ENCODE results near the gene NBEAL1.
"Not testable (repeated sequence)": the region's sequence is repeated elsewhere in the genome, so short reads cannot be mapped to it uniquely, and the experiment has no call there.

Gene NBEAL1

DNA sequence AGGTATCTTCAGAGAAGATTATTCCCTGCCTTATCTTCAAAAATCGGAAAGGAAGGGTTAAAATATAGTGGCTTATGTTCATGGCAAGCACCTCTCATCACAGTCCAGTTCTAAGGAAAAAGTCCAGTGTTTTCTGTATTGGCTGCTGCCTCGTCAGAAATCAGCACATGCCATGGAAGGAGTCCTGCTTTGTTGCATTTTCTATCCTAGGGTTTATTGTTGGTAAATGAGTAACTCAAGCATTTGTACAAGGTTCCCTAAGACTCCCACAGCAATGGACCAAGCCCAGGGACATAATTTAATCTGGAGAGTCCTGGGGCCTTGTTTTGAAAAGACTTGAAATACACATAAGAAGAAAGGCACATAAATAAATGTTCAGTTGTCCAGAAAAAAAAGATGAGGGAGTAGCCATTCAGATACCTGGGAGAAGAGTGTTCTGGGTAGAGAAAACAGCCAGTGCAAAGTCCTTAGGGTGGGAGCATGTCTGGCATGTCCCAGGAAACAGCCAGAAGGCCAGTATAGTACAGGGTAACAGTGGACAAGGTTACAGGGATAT, 26.4 kb downstream of the NBEAL1 start:
- DNase-seq: no peak

DNA sequence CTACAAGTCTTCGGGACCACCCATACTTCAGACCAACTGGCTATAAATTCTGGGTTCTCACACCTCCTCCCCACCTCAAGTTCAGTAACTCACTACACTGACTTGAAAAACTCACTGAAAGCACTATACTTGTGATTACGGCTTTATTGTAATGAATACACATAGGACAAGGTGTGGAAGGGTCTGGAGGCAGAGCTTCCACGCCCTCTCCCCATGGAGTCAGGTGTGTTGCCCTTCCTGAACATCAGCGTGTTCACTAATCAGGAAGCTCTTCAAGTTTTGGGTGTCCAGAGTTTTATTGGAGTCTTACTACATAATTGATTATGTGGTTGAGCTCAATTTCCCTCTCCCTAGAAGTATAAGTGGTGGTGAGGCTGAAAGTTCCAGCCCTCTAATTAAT, 27.5 kb downstream of the NBEAL1 start:
- DNase-seq: no peak

DNA sequence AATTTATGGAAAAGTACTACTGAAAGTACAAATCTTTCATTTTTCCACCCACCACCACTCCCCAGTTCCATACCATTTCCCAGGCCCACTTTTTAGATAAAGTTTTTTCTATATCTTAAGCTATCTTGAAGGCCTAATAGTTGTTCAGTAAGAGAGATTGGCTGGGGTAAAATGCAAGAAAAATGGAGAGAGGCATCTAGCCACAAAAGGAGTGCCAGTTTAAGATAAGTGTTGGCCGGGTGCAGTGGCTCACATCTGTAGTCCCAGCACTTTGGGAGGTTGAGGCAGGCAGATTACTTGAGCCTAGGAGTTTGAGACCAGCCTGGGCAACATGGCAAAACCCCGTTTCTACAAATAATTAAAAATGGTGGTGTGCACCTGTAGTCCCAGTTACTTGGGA, 28.6 kb downstream of the NBEAL1 start:
- no peak for DNase-seq

GRCh38 chr2:203045867-203046266, 31.2 kb downstream of the NBEAL1 start:
- DNase-seq: no peak

GRCh38 chr2:203052539-203052938, 37.9 kb downstream of the NBEAL1 start:
- DNase-seq: no peak

- no peak for DNase-seq
Observed at GRCh38 chr2:203059567-203060240, 45.0 kb downstream of the NBEAL1 start.

DNA sequence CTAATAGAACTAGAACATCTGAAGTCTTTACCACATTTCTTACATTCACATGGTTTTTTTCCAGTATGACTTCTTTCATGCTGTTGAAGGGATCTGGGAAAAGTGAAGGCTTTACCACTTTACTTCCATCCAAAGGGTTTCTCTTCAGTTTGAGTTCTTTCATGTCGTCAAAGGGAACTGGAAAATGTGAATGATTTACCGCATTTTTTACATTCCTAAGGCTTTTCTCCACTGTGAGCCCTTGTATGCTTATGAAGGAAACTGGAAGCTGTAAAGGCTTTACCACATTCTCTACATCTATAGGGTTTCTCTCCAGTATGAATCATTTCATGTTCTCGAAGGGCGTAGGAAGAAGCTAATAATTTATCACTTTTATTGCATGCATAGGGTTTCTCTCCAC, 46.7 kb downstream of the NBEAL1 start:
- DNase-seq: peak; percentile 97

- peak; percentile 17 for DNase-seq
Observed at GRCh38 chr2:203062126-203062525, 47.5 kb downstream of the NBEAL1 start.

DNA sequence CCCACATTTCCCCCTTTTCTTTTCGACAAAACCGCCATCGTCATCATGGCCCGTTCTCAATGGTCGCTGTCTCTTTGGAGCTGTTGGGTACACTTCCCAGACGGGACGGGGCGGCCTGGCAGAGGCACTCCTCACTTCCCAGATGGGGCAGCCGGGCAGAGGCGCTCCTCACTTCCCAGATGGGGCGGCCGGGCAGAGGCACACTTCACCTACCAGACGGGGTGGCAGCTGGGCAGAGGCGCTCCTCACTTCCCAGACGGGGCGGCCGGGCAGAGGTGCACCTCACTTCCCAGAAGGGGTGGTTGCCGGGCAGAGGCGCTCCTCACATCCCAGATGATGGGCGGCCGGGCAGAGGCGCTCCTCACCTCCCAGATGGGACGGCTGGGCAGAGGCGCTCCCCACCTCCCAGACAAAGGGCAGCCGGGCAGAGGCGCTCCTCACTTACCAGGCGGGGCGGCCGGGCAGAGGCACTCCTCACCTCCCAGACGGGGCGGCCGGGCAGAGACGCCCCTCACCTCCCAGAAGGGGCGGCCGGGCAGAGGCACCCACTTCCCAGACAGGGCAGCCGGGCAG, 51.9 kb downstream of the NBEAL1 start:
- DNase-seq: not testable (repeated sequence)

GRCh38 chr2:203070701-203071100, 56.0 kb downstream of the NBEAL1 start:
- DNase-seq: no peak

DNA sequence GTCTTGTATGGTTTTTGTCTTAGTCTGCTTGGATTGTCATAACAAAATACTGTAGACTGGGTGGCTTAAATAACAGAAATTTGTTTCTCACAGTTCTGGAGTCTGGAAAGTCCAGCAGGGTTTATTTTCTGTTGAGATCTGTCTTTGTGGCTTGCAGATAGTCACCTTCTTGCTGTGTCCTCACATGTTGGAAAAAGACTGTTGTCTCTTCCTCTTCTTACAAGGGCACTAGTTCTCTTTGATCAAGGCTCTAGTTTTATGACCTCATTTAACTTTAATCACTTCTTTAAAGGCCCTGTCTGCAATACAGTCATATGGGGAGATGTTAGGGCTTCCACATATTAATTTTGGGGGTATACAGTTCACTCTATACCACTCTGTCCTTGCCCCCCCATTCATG, 56.5 kb downstream of the NBEAL1 start:
- no peak for DNase-seq

DNA sequence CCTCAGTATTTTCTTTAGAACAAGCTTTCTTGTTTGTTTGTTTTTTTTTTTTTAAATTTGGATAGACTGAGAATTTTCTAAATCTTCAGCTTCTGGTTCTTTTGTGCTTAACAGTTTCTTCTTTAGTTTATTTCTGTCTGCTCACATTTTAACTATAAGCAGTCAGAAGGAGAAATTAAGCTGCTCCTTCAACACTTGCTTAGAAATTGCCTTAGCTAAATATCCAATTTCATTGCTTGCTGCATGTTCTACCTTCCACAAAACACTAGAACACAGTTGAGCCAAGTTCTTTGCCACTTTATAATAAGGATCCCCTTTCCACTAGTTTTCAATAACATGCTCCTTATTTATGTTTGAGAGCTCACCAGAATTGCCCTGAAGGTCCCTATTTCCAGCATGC, 57.7 kb downstream of the NBEAL1 start:
- no peak for DNase-seq

GRCh38 chr2:203077451-203077850, 62.8 kb downstream of the NBEAL1 start:
- DNase-seq: peak; percentile 53

DNA sequence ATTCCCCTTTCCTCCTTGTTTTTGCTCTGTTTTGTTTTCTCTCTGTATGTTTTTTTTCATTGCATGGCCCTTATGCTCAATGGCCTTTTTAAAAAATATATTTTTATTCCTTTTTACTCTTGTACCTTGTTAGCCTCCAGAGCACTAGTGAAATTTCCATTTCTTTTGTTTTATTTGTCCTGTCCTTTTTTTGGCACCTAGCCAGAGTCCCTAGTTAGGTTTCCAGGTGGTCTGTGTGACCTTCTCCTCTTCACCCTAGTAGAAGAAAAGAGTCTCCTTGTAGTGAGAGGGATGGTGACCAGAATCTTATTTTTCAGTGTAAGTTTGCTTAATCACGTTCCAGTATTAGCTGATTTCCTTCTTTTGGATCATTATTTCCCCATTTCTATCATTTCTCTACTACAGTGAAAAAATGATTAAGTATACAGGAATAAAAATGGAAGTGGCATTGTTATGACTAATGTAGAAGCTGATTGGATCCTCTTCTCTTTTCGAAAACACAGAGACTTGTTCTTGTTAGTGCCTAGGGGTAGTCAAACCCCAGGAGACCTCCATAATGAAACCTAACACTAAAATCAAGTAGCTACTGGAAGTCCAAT, 65.9 kb downstream of the NBEAL1 start:
- DNase-seq: no peak

DNA sequence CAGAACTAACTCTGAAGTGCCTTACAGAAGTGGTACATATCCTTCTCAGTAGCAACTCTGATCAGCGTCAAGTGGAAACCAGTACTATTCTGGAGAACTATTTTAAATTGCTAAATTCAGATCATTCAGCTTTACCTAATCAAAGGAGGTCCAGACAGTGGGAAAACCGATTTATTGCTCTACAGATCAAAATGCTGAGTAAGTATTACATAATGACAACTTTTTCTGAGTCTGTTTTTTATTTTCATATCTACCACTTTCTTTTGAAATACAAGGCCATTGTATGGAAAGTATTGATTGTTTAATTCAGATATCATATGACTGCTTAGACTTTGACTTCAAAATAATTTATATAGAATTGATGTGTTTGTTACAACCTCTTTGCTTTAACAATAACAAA, 68.7 kb downstream of the NBEAL1 start:
- no peak for DNase-seq

DNA sequence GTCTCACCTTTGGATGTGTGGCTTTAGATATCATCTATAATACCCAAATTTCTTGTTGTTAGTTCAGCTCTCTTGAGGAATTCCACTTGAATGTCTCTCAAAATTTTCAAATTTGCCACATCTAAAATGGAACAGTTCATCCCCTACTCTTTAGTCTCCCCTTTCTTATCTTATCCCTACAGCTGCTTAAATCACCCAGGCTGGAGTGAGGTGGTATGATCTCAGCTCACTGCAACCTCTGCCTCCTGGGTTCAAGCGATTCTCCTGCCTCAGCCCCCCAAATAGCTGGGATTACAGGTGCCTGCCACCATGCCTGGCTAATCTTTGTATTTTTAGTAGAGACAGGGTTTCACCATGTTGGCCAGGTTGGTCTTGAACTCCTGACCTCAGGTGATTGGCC, 71.7 kb downstream of the NBEAL1 start:
- not testable (repeated sequence) for DNase-seq

- DNase-seq: not testable (repeated sequence)
Observed at GRCh38 chr2:203090721-203091120, 76.0 kb downstream of the NBEAL1 start.

DNA sequence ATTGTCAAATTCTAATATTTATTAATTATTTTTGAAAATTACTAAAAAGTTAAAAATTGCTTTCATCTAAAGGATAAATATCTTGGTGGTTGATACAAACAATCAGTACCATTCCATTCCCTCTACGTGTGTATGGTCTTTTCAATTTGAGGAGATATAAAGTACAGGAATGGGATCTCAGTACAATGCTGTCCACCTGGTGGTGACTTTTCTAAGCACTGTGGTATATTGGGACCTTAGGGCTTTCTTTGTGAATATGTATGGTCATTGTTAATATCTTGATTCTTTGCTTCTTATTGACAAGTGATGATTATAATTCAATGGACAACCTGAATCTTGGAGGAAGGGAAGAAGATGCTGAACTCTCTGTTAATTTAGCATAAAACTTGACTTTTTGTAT, 83.1 kb downstream of the NBEAL1 start:
- DNase-seq: peak; percentile 6

- peak; percentile 16 for DNase-seq
Observed at GRCh38 chr2:203102357-203102756, 87.7 kb downstream of the NBEAL1 start.

GRCh38 chr2:203104273-203104672, 89.6 kb downstream of the NBEAL1 start:
- no peak for DNase-seq

DNA sequence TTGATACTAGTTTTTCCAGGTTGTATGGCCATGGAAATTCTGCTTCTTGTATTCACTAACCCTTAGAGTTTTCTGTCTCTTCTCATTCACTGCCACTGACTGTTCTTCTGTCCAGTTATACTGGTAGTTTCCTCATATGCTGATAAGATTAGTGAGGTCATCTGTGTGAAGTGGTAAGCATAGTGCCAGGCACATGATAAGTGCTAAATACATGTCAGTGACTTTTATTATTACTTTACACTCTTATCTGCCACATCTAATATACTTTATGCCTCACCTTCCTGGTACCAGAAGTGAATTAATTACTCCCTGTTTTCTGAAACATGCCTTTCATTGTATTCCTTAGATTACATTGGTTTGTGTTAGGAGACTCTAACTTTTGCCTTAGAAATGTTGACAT, 91.3 kb downstream of the NBEAL1 start:
- DNase-seq: no peak

GRCh38 chr2:203110496-203110895, 95.8 kb downstream of the NBEAL1 start:
- not testable (repeated sequence) for DNase-seq

DNA sequence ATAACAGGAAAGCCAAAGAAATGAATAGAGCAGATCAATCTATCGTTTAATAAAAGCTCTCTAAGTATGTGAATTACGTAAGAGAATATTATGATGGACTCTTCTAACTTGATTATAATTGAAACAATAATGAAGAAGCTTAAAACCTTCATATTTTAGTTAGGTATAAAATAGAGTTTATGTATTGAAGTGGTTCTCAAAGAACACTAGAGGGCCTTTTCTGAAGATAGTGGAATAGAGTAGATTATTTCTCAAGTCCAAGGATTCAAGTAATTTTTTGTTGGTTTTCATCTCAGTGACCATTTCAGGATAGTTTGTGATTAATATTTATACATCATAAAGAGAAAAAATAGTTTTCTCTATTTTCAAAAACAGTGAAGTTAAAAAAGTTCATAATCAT, 97.7 kb downstream of the NBEAL1 start:
- no peak for DNase-seq

DNA sequence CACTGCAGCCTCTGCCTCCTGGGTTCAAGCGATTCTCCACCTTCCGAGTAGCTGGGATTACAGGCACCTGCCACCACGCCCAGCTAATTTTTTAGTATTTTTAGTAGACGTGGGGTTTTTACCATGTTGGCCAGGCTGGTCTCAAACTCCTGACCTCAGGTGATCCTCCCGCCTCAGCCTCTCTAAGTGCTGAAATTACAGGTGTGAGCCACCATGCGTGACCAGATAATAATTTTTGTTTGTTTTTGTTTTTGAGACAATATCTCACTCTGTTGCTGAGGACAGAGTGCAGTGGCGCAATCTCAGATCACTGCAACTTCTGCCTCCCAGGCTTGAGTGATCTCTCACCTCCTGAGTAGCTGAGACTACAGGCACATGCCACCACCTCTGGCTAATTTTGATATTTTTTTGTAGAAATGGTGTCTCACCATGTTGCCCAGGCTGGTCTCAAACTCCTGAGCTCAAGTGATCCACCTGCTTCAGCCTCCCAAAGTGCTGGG, 100.6 kb downstream of the NBEAL1 start:
- not testable (repeated sequence) for DNase-seq

Measured in fibroblast of skin of right quadriceps (primary cell).